Upper lobe of left lung (tissue), 6 donors: ENCODE data around the gene MAGI2. TPM values are rescaled to one million over a fixed set of nuclear protein-coding genes. Genes with fewer than 3 reads are reported as not detected.
A peak's percentile ranks its signal among the peaks of the same experiment; 100 is the strongest.

Experiments used
- ATAC-seq, 2 donors: fragments of 200-7000 bp; cut with Tn5 transposase; one replicate each; pipeline ENCODE4 v1.9.1; 2022; ENCODE audit warnings: mild to moderate bottlenecking in 2 of 2, moderate library complexity in 2 of 2; ENCODE audit not compliant: low FRiP score in 2 of 2
- DNase-seq, 2 donors: peaks; one replicate each; pipeline ENCODE4 v3.0.0-alpha.2; 2019 to 2020
- H3K27ac ChIP-seq, 4 donors: fragments of 200-600 bp; sonication (generic); one replicate each; pipeline ENCODE4 v1.5.1; 2016 to 2019
- H3K27me3 ChIP-seq, 4 donors: fragments of 200-600 bp; sonication (generic); one replicate each; pipeline ENCODE4 v1.5.1; 2017 to 2019
- H3K36me3 ChIP-seq, 4 donors: fragments of 200-600 bp; sonication (generic); one replicate each; pipeline ENCODE4 v1.5.1; 2016 to 2019
- H3K4me1 ChIP-seq, 4 donors: fragments of 200-600 bp; sonication (generic); one replicate each; pipeline ENCODE4 v1.5.1; 2018 to 2019
- H3K4me3 ChIP-seq, 4 donors: fragments of 200-600 bp; sonication (generic); one replicate each; pipeline ENCODE4 v1.5.1; 2017 to 2019; ENCODE audit warnings: mild to moderate bottlenecking in 2 of 4, moderate library complexity in 1 of 4
- H3K9me3 ChIP-seq, 4 donors: fragments of 200-600 bp; sonication (generic); one replicate each; pipeline ENCODE4 v1.5.1; 2018 to 2019
- CTCF ChIP-seq, 6 experiments: fragments of 450-650 bp in 4 of 6; fragments of 200-600 bp in 2 of 6; sonication (generic) in 2 of 6; IDR thresholded peaks; one replicate each; pipeline ENCODE4 v1.5.1; 2016 to 2019; ENCODE audit warnings: antibody characterized with exemption in 6 of 6
- EP300 ChIP-seq, 4 donors: sonication (generic); formaldehyde crosslinking; IDR thresholded peaks; one replicate each; pipeline ENCODE4 v1.5.1; 2017; ENCODE audit warnings: antibody characterized with exemption in 4 of 4, control low read depth in 2 of 4
- POLR2A ChIP-seq, 4 donors: fragments of 450-650 bp; IDR thresholded peaks; one replicate each; pipeline ENCODE4 v1.5.1; 2016 to 2017; ENCODE audit warnings: antibody characterized with exemption in 4 of 4, mild to moderate bottlenecking in 2 of 4
- POLR2AphosphoS5 ChIP-seq, 2 donors: sonication (generic); formaldehyde crosslinking; IDR thresholded peaks; one replicate each; pipeline ENCODE4 v1.5.1; 2017; ENCODE audit warnings: antibody characterized with exemption in 2 of 2
- WGBS, 2 donors: methylation state at CpG; one replicate each; pipeline ENCODE4 v1.1.5; 2017 to 2018; 5-methylcytosine and 5-hydroxymethylcytosine counted together
- total RNA-seq, 6 donors: library from RNA; depleted of rRNA in 4 of 6; stranded (reverse); fragments of >200 nt in 4 of 6; gene quantifications; one replicate each; pipeline versions ENCODE4 v1.1.0 to v1.2.1, GENCODE V29; 2016 to 2021
- donor health status: DM: no; HTN: no; CAD: no; lungs with moderate emphysema.
- donor health status: DM: no; HTN: yes; CAD: no; lungs with severe emphysema.

Gene MAGI2
- total RNA-seq, 6 donors from 2014 or later, result 7.9 to 84.9 (median 11.8) TPM

- H3K9me3 ChIP-seq, result no peaks in the 10 kb centered on the region
- 86 to 90% methylated on average over 6 of the region's 6 CpGs for WGBS, 2 donors
- no peak overlapping the region for H3K27ac ChIP-seq
- H3K4me3 ChIP-seq, result no peak overlapping the region
- ATAC-seq (no peak), DNase-seq (no peak)
- TF ChIP-seq POLR2AphosphoS5 (IDR thresholded peaks at IDR 0.05) (no peak), EP300 (IDR thresholded peaks at IDR 0.05) (no peak), POLR2A (IDR thresholded peaks at IDR 0.05) (no peak), CTCF (IDR thresholded peaks at IDR 0.05) (no peak)
- H3K36me3 ChIP-seq, result no peaks in the 10 kb centered on the region
- no peaks in the 10 kb centered on the region for H3K4me1 ChIP-seq
- no peaks in the 10 kb centered on the region for H3K27me3 ChIP-seq
Observed at GRCh38 chr7:78734626-78735025, 718.8 kb downstream of the MAGI2 start.

GRCh38 chr7:78720066-78720465 is 733.4 kb downstream of the MAGI2 start:
- Histone ChIP-seq H3K36me3 (no peaks in the 10 kb centered on the region), H3K27ac (no peak overlapping the region), H3K27me3 (no peaks in the 10 kb centered on the region), H3K4me1 (no peaks in the 10 kb centered on the region), H3K4me3 (no peak overlapping the region), H3K9me3 (no peaks in the 10 kb centered on the region)
- ATAC-seq (no peak), DNase-seq (no peak)
- TF ChIP-seq EP300 (IDR thresholded peaks at IDR 0.05) (no peak), CTCF (IDR thresholded peaks at IDR 0.05) (no peak), POLR2A (IDR thresholded peaks at IDR 0.05) (no peak), POLR2AphosphoS5 (IDR thresholded peaks at IDR 0.05) (no peak)

- ATAC-seq, result no peak
- WGBS, 2 donors, result 77 to 94% methylated on average over 4 to 5 of the region's 5 CpGs
- TF ChIP-seq CTCF (IDR thresholded peaks at IDR 0.05) (no peak), POLR2AphosphoS5 (IDR thresholded peaks at IDR 0.05) (no peak), EP300 (IDR thresholded peaks at IDR 0.05) (no peak), POLR2A (IDR thresholded peaks at IDR 0.05) (no peak)
Observed at GRCh38 chr7:78718212-78718611, 735.3 kb downstream of the MAGI2 start.

GRCh38 chr7:78716876-78717275 is 736.6 kb downstream of the MAGI2 start:
- H3K4me1 ChIP-seq, result no peaks in the 10 kb centered on the region
- TF ChIP-seq CTCF (IDR thresholded peaks at IDR 0.05) (no peak), EP300 (IDR thresholded peaks at IDR 0.05) (no peak), POLR2A (IDR thresholded peaks at IDR 0.05) (no peak), POLR2AphosphoS5 (IDR thresholded peaks at IDR 0.05) (no peak)
- H3K27me3 ChIP-seq, result no peaks in the 10 kb centered on the region
- DNase-seq (peak in 1 of 2 donors; percentile 22), ATAC-seq (no peak)
- H3K9me3 ChIP-seq, result no peaks in the 10 kb centered on the region
- no peak overlapping the region for H3K4me3 ChIP-seq
- WGBS, 2 donors, result 65 to 68% methylated on average over 10 of the region's 10 CpGs
- no peak overlapping the region for H3K27ac ChIP-seq
- no peaks in the 10 kb centered on the region for H3K36me3 ChIP-seq

More at GRCh38 chr7:78718212-78718611, 735.3 kb downstream of the MAGI2 start:
- Histone ChIP-seq H3K27me3 (no peaks in the 10 kb centered on the region), H3K36me3 (no peaks in the 10 kb centered on the region), H3K4me1 (no peaks in the 10 kb centered on the region), H3K4me3 (no peak overlapping the region), H3K27ac (no peak overlapping the region), H3K9me3 (no peaks in the 10 kb centered on the region)
- DNase-seq, result no peak

- no peaks in the 10 kb centered on the region for H3K9me3 ChIP-seq
- no peaks in the 10 kb centered on the region for H3K27me3 ChIP-seq
- ATAC-seq (no peak), DNase-seq (no peak)
- no peaks in the 10 kb centered on the region for H3K4me1 ChIP-seq
- TF ChIP-seq POLR2A (IDR thresholded peaks at IDR 0.05) (no peak), CTCF (IDR thresholded peaks at IDR 0.05) (no peak), POLR2AphosphoS5 (IDR thresholded peaks at IDR 0.05) (no peak), EP300 (IDR thresholded peaks at IDR 0.05) (no peak)
- no peaks in the 10 kb centered on the region for H3K36me3 ChIP-seq
- H3K27ac ChIP-seq, result no peak overlapping the region
- no peak overlapping the region for H3K4me3 ChIP-seq
- 78 to 81% methylated on average over 4 of the region's 4 CpGs for WGBS, 2 donors
Observed at GRCh38 chr7:78714356-78714755, 739.1 kb downstream of the MAGI2 start.
